ENCODE measurements around the gene CBFA2T2.

DNA sequence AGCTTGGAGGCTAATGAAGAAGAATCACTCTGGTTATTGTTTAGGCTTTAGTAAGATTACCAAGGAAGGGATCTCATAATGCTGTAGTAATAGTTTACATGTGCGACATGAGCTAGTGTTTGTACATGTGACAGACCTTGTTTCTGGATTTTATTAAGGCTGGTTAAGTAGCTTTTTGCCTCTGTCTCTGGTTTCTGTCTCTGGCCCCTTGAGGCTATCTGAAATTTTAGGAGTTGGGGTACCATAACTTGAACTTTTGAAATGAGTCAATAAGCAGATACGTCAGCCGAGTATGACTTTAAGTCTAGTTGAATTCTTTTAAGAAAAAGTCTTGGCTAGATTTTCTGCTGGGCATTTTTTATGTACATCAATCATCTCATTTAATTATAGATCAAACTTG is 9.5 kb downstream of the CBFA2T2 start:
- TF ChIP-seq, protein P1, sequence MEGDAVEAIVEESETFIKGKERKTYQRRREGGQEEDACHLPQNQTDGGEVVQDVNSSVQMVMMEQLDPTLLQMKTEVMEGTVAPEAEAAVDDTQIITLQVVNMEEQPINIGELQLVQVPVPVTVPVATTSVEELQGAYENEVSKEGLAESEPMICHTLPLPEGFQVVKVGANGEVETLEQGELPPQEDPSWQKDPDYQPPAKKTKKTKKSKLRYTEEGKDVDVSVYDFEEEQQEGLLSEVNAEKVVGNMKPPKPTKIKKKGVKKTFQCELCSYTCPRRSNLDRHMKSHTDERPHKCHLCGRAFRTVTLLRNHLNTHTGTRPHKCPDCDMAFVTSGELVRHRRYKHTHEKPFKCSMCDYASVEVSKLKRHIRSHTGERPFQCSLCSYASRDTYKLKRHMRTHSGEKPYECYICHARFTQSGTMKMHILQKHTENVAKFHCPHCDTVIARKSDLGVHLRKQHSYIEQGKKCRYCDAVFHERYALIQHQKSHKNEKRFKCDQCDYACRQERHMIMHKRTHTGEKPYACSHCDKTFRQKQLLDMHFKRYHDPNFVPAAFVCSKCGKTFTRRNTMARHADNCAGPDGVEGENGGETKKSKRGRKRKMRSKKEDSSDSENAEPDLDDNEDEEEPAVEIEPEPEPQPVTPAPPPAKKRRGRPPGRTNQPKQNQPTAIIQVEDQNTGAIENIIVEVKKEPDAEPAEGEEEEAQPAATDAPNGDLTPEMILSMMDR (conservative IDR thresholded peaks at IDR 0.05), result no peak
- TF ChIP-seq ZFX (IDR thresholded peaks at IDR 0.05), result no peak
